HepG2 (cell line): Measurements from ENCODE around the gene SPTB. TPM values are rescaled to one million over a fixed set of nuclear protein-coding genes. Genes with fewer than 3 reads are reported as not detected.

Experiments used
- ATAC-seq: fragments of 200-7000 bp; cut with Tn5 transposase; 3 replicates; pipeline ENCODE4 v1.9.1; 2020; ENCODE audit warnings: mild to moderate bottlenecking, moderate library complexity
- BruUV-seq: library from RNA; stranded (reverse); fragments of 400-500 nt; replicated peaks from 2 replicates; lab custom pipeline; 2021; lab: Mats Ljungman, UMichigan
- CTCF ChIA-PET: fragments of 300-600 bp; formaldehyde crosslinking; extraction: SDS; loops from one replicate; lab custom pipeline; 2021; ENCODE audit warnings: low total read pairs, inconsistent platforms, low intra/inter-chr PET ratio; lab: Yijun Ruan, JAX
- POLR2A ChIA-PET: fragments of 350-600 bp; sonication (Branson Sonifier 250); formaldehyde crosslinking; loops from one replicate; lab custom pipeline; 2020; ENCODE audit warnings: antibody characterized with exemption, inconsistent platforms; lab: Yijun Ruan, JAX
- DNase-seq: peaks from one replicate; pipeline ENCODE4 v3.0.0-alpha.2; 2015; ENCODE audit warnings: low spot score
- FAIRE-seq: peaks from 3 replicates; lab custom pipeline; 2011; peaks lifted over from hg19 to GRCh38; lab: Jason Lieb, UNC
- H2AFZ ChIP-seq: one replicate; pipeline ENCODE4 v1.6.1; 2011; ENCODE audit warnings: low read length, inconsistent platforms
- H3K27ac ChIP-seq: fragments of 300-600 bp; 3 replicates; pipeline ENCODE4 v1.8.0; 2011; ENCODE audit warnings: mixed run types, mild to moderate bottlenecking, mixed read lengths, low read length, inconsistent platforms; ENCODE audit not compliant: insufficient read depth; ENCODE audit errors: extremely low read length
- H3K27me3 ChIP-seq, 2 experiments: fragments of 200-600 bp in 1 of 2; 2 replicates in 1 of 2; 3 replicates in 1 of 2; pipeline versions ENCODE4 v1.6.0 to v1.8.0; 2011; ENCODE audit warnings: low read length in 2 of 2, mild to moderate bottlenecking in 2 of 2, moderate library complexity in 2 of 2, inconsistent platforms in 1 of 2; ENCODE audit not compliant: insufficient read depth in 2 of 2, control insufficient read depth in 1 of 2
- H3K36me3 ChIP-seq, 2 experiments: fragments of 200-600 bp in 1 of 2; replicated peaks in 1 of 2; 2 replicates in 1 of 2; 3 replicates in 1 of 2; pipeline versions ENCODE4 v1.5.1 to v1.8.0; 2011; ENCODE audit warnings: low read length in 2 of 2, inconsistent platforms in 1 of 2; ENCODE audit not compliant: insufficient read depth in 2 of 2, control insufficient read depth in 1 of 2
- H3K4me1 ChIP-seq: 2 replicates; pipeline ENCODE4 v1.5.1; 2012; ENCODE audit warnings: low read length, inconsistent platforms; ENCODE audit not compliant: insufficient read depth
- H3K4me2 ChIP-seq: 2 replicates; pipeline ENCODE4 v1.6.0; 2011; ENCODE audit warnings: low read depth, low read length, inconsistent platforms
- H3K4me3 ChIP-seq, 3 experiments: fragments of 200-600 bp in 1 of 3; sonication (generic), shearing (Covaris generic) in 1 of 3; replicated peaks in 1 of 3; 2 replicates each; pipeline ENCODE4 v1.5.1; 2011 to 2016; ENCODE audit warnings: low read length in 3 of 3, inconsistent platforms in 2 of 3, low read depth in 2 of 3, mild to moderate bottlenecking in 2 of 3, control low read depth in 1 of 3, mixed read lengths in 1 of 3; ENCODE audit not compliant: insufficient read depth in 1 of 3
- H3K79me2 ChIP-seq: one replicate; pipeline ENCODE4 v1.6.1; 2011; ENCODE audit warnings: low read length, inconsistent platforms; ENCODE audit not compliant: insufficient read depth
- H3K9ac ChIP-seq: 2 replicates; pipeline ENCODE4 v1.6.0; 2011; ENCODE audit warnings: mild to moderate bottlenecking, low read depth, low read length, inconsistent platforms; ENCODE audit not compliant: insufficient read depth
- H3K9me3 ChIP-seq: 2 replicates; pipeline ENCODE4 v1.5.1; 2012; ENCODE audit warnings: mild to moderate bottlenecking, low read length
- H4K20me1 ChIP-seq: 2 replicates; pipeline ENCODE4 v1.6.0; 2011; ENCODE audit warnings: inconsistent platforms, mild to moderate bottlenecking, low read length, moderate library complexity; ENCODE audit not compliant: insufficient read depth
- E2F2 ChIP-seq: sonication (generic); formaldehyde crosslinking; IDR thresholded peaks from 2 replicates; pipeline ENCODE4 v1.4.0; 2020; ENCODE audit warnings: missing genetic modification reagents, borderline replicate concordance
- ERF ChIP-seq: IDR thresholded peaks from 2 replicates; pipeline ENCODE4 v1.6.1; 2018; ENCODE audit warnings: missing biosample characterization, missing genetic modification reagents
- FOXP1 ChIP-seq, 2 experiments: fragments of 450-650 bp in 1 of 2; IDR thresholded peaks; 2 replicates each; pipeline ENCODE4 v1.6.1; 2017 to 2018; ENCODE audit warnings: antibody characterized with exemption in 1 of 2
- ISX ChIP-seq: sonication (generic); formaldehyde crosslinking; conservative IDR thresholded peaks from 2 replicates; pipeline ENCODE4 v1.5.0; 2020; ENCODE audit warnings: missing genetic modification reagents
- KDM2A ChIP-seq: sonication (generic); formaldehyde crosslinking; IDR thresholded peaks from 2 replicates; pipeline ENCODE4 v1.4.0; 2020; ENCODE audit warnings: low read depth, missing genetic modification reagents, borderline replicate concordance
- RARA ChIP-seq: IDR thresholded peaks from 2 replicates; pipeline ENCODE4 v1.6.1; 2016; ENCODE audit warnings: missing genetic modification reagents, missing compliant biosample characterization
- TBL1XR1 ChIP-seq: fragments of 150-350 bp; IDR thresholded peaks from 2 replicates; pipeline ENCODE4 v1.6.1; 2014; ENCODE audit warnings: borderline replicate concordance, low read length; ENCODE audit not compliant: partially characterized antibody
- ZFP62 ChIP-seq: sonication (generic); formaldehyde crosslinking; IDR thresholded peaks from 2 replicates; pipeline ENCODE4 v1.4.0; 2020; ENCODE audit warnings: missing genetic modification reagents
- ZSCAN20 ChIP-seq: sonication (generic); formaldehyde crosslinking; IDR thresholded peaks from 2 replicates; pipeline ENCODE4 v1.4.0; 2020; ENCODE audit warnings: missing genetic modification reagents, mild to moderate bottlenecking, borderline replicate concordance
- ZSCAN5A ChIP-seq: sonication (generic); formaldehyde crosslinking; IDR thresholded peaks from 2 replicates; pipeline ENCODE4 v1.8.0; 2022; ENCODE audit warnings: mild to moderate bottlenecking, missing genetic modification reagents, borderline replicate concordance
- WGBS: methylation state at CpG from one replicate; pipeline ENCODE4 v1.1.6; 2017; ENCODE audit warnings: low lambda C conversion rate; 5-methylcytosine and 5-hydroxymethylcytosine counted together
- in situ Hi-C: cut with HindIII; loops from 2 replicates; pipeline ENCODE4 v1.10.0; 2017; ENCODE audit warnings: low pct_unique_long_range_greater_than_20kb; ENCODE audit not compliant: extremely low pct_ligation_motif_present
- intact Hi-C: fragments of 100-400 bp; cut with micrococcal nuclease; formaldehyde crosslinking; loops from one replicate; pipeline ENCODE4 v1.10.0; 2022; ENCODE audit not compliant: unreplicated experiment
- polyA plus RNA-seq, 8 experiments: library from polyadenylated mRNA; depleted of rRNA in 3 of 8; stranded (reverse) in 7 of 8; unstranded in 1 of 8; fragments of >200 nt; fragmentation: Illumina TruSeq in 4 of 8; extraction: Trizol in 4 of 8; gene quantifications; 2 replicates each; pipeline versions ENCODE4 v1.2.1 to v1.2.3, GENCODE V29; 2011 to 2016; ENCODE audit warnings: low read depth in 4 of 8, missing spikeins in 1 of 8, mixed read lengths in 1 of 8; ENCODE audit not compliant: insufficient read depth in 1 of 8
- total RNA-seq, 5 experiments: library from RNA; depleted of rRNA; stranded (reverse); fragments of >200 nt; fragmentation: Illumina TruSeq; extraction: Trizol; gene quantifications; 2 replicates each; pipeline ENCODE4 v1.2.3, GENCODE V29; 2016; ENCODE audit warnings: low read depth in 1 of 5
- TF ChIP-seq, protein P1 (sequence below): sonication (generic); formaldehyde crosslinking; IDR thresholded peaks from 2 replicates; pipeline ENCODE4 v1.4.0; 2020; ENCODE audit warnings: missing genetic modification reagents

The SPTB gene
- total and polyA plus RNA-seq, 2 of the 13 experiments (the other 11 are each of a cell fraction or from before 2014, with no cell fraction given), result 0.01 to 0.02 TPM

- intact Hi-C loops, result no loop called here
- CTCF ChIA-PET, result no interaction called here
Measured at GRCh38 chr14:64849940-64850339, 29.8 kb downstream of the SPTB start.

More at GRCh38 chr14:64849940-64850339, 29.8 kb downstream of the SPTB start:
- Histone ChIP-seq H3K9ac (no peak overlapping the region), H3K36me3 (no peaks in the 10 kb centered on the region), H3K4me1 (no peaks in the 10 kb centered on the region), H4K20me1 (no peaks in the 10 kb centered on the region), H3K4me2 (no peak overlapping the region), H3K4me3 (no peak overlapping the region), H3K27ac (no peak overlapping the region), H3K9me3 (no peaks in the 10 kb centered on the region), H3K79me2 (no peaks in the 10 kb centered on the region), H3K27me3 (peaks cover 7 to 36% of the 10 kb centered on the region in 2 experiments), H2AFZ (no peak overlapping the region)
- FAIRE-seq (no peak), DNase-seq (no peak), ATAC-seq (no peak)
- no TSS peak for BruUV-seq
- POLR2A ChIA-PET, result no interaction called here
- WGBS, result 6% methylated on average over 4 of the region's 4 CpGs
- in situ Hi-C loops, result no loop called here
- TF ChIP-seq ZSCAN5A (CRISPR knock-in tag) (no peak), ZFP62 (CRISPR knock-in tag) (no peak), RARA (CRISPR knock-in tag) (no peak), KDM2A (CRISPR knock-in tag) (no peak), ERF (CRISPR knock-in tag) (no peak), E2F2 (no peak), ZSCAN20 (CRISPR knock-in tag) (no peak), TBL1XR1 (no peak), ISX (no peak), FOXP1 (IDR thresholded peaks at IDR 0.05) (no peak), FOXP1 (CRISPR knock-in tag; IDR thresholded peaks at IDR 0.05) (no peak)
- TF ChIP-seq, protein P1, sequence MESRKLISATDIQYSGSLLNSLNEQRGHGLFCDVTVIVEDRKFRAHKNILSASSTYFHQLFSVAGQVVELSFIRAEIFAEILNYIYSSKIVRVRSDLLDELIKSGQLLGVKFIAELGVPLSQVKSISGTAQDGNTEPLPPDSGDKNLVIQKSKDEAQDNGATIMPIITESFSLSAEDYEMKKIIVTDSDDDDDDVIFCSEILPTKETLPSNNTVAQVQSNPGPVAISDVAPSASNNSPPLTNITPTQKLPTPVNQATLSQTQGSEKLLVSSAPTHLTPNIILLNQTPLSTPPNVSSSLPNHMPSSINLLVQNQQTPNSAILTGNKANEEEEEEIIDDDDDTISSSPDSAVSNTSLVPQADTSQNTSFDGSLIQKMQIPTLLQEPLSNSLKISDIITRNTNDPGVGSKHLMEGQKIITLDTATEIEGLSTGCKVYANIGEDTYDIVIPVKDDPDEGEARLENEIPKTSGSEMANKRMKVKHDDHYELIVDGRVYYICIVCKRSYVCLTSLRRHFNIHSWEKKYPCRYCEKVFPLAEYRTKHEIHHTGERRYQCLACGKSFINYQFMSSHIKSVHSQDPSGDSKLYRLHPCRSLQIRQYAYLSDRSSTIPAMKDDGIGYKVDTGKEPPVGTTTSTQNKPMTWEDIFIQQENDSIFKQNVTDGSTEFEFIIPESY, result no peak
